Spleen (tissue), 11 donors: ENCODE data around the gene DNAAF5. TPM values are rescaled to one million over a fixed set of nuclear protein-coding genes. Genes with fewer than 3 reads are reported as not detected.

Experiments
- DNase-seq: peaks from one replicate; pipeline ENCODE4 v3.0.0-alpha.2; 2020
- H3K27ac ChIP-seq, 8 donors: fragments of 200-600 bp; sonication (generic) in 7 of 8; 1 replicate in 4 of 8; 2 replicates in 4 of 8; pipeline versions ENCODE4 v1.5.0 to v1.8.0; 2016 to 2021; ENCODE audit warnings: inconsistent platforms in 4 of 8, mild to moderate bottlenecking in 4 of 8, moderate library complexity in 1 of 8
- H3K27me3 ChIP-seq, 7 donors: fragments of 200-600 bp; sonication (generic) in 6 of 7; replicated peaks in 1 of 7; 1 replicate in 4 of 7; 2 replicates in 3 of 7; pipeline versions ENCODE4 v1.5.0 to v1.8.0; 2016 to 2021; ENCODE audit warnings: inconsistent platforms in 3 of 7, mild to moderate bottlenecking in 1 of 7
- H3K36me3 ChIP-seq, 6 donors: fragments of 200-600 bp; sonication (generic) in 5 of 6; 1 replicate in 4 of 6; 2 replicates in 2 of 6; pipeline versions ENCODE4 v1.5.0 to v1.8.0; 2016 to 2021; ENCODE audit warnings: inconsistent platforms in 2 of 6
- H3K4me1 ChIP-seq, 6 donors: fragments of 200-600 bp; sonication (generic) in 5 of 6; 1 replicate in 3 of 6; 2 replicates in 3 of 6; pipeline versions ENCODE4 v1.5.0 to v1.8.0; 2016 to 2021; ENCODE audit warnings: inconsistent platforms in 3 of 6
- H3K4me3 ChIP-seq, 8 donors: fragments of 200-600 bp; sonication (generic) in 7 of 8; 1 replicate in 4 of 8; 2 replicates in 4 of 8; pipeline versions ENCODE4 v1.5.0 to v1.8.0; 2016 to 2021; ENCODE audit warnings: inconsistent platforms in 4 of 8, mild to moderate bottlenecking in 4 of 8, moderate library complexity in 2 of 8
- H3K9me3 ChIP-seq, 8 donors: fragments of 200-600 bp; sonication (generic) in 7 of 8; 1 replicate in 4 of 8; 2 replicates in 4 of 8; pipeline versions ENCODE4 v1.5.0 to v1.8.0; 2016 to 2021; ENCODE audit warnings: inconsistent platforms in 4 of 8
- CTCF ChIP-seq, 11 experiments: fragments of 200-600 bp in 7 of 11; fragments of 450-650 bp in 4 of 11; sonication (generic) in 4 of 11; IDR thresholded peaks in 8 of 11; conservative IDR thresholded peaks in 3 of 11; 1 replicate in 7 of 11; 2 replicates in 4 of 11; pipeline versions ENCODE4 v1.4.0 to v1.8.0; 2016 to 2021; ENCODE audit warnings: antibody characterized with exemption in 11 of 11, inconsistent platforms in 4 of 11, mild to moderate bottlenecking in 1 of 11
- POLR2A ChIP-seq, 3 donors: fragments of 450-650 bp; IDR thresholded peaks; one replicate each; pipeline ENCODE4 v1.5.1; 2017; ENCODE audit warnings: antibody characterized with exemption in 3 of 3, mild to moderate bottlenecking in 1 of 3
- POLR2AphosphoS5 ChIP-seq, 3 donors: sonication (generic); formaldehyde crosslinking; IDR thresholded peaks; one replicate each; pipeline ENCODE4 v1.5.1; 2017; ENCODE audit warnings: antibody characterized with exemption in 3 of 3
- WGBS, 5 donors: extraction: QIAGEN DNeasy Blood & Tissue Kit in 3 of 5; methylation state at CpG; one replicate each; pipeline versions ENCODE4 v1.1.5 to v1.1.7; 2013 to 2018; 5-methylcytosine and 5-hydroxymethylcytosine counted together
- intact Hi-C: fragments of 100-400 bp; cut with DNase I; formaldehyde crosslinking; loops from one replicate; pipeline ENCODE4 v1.15.0; 2023; ENCODE audit warnings: low total_unique reads
- polyA plus RNA-seq, 3 donors: library from polyadenylated mRNA; stranded (reverse); fragments of 200-250 nt; gene quantifications; one replicate each; pipeline ENCODE4 v1.2.1, GENCODE V29; 2013
- total RNA-seq, 7 donors: library from RNA; depleted of rRNA in 3 of 7; stranded (reverse); fragments of >200 nt in 3 of 7; fragmentation: NEBNext Ultra II Directional in 4 of 7; extraction: Animal tissue kit (Norgen Biotek cat#: 25700) in 4 of 7; gene quantifications; one replicate each; pipeline versions ENCODE4 v1.1.0 to v1.2.1, GENCODE V29; 2016 to 2021
- donor health status: healthy with polysubstance abuse.
- donor health status: DM: no; HTN: no; CAD: no; lungs with moderate emphysema.
- donor health status: DM: no; HTN: no; CAD: no.
- donor health status: Bipolar disorder and iron deficiency.
- donor health status: healthy.
- donor health status: DM: no; HTN: no; CAD: no.
- donor health status: DM: yes; HTN: yes; CAD: no.

The DNAAF5 gene
- total and polyA plus RNA-seq, 10 donors, result 7.5 to 22.4 (median 18.1) TPM

GRCh38 chr7:762885-763284, 36.4 kb downstream of the DNAAF5 start:
- 60 to 87% (median 82%) methylated on average over 3 to 5 of the region's 5 CpGs for WGBS, 5 donors
- intact Hi-C loops, result no loop called here
- no peak overlapping the region for H3K27ac ChIP-seq

GRCh38 chr7:763762-764161, 37.3 kb downstream of the DNAAF5 start:
- intact Hi-C loops, result no loop called here
- no peaks in the 10 kb centered on the region for H3K4me1 ChIP-seq
- no peak overlapping the region for H3K27ac ChIP-seq
- 96 to 98% (median 97%) methylated on average over 16 to 19 of the region's 19 CpGs for WGBS, 5 donors
- H3K9me3 ChIP-seq, result no peaks in the 10 kb centered on the region
- no peak overlapping the region for H3K4me3 ChIP-seq
- DNase-seq, result no peak
- peaks cover 9 to 100% (median 53%) of the 10 kb centered on the region in 6 donors for H3K36me3 ChIP-seq
- TF ChIP-seq POLR2A (IDR thresholded peaks at IDR 0.05) (no peak), CTCF (IDR thresholded peaks at IDR 0.05 in 8 of 11, conservative IDR thresholded peaks at IDR 0.05 in 3 of 11) (no peak), POLR2AphosphoS5 (IDR thresholded peaks at IDR 0.05) (no peak)
- H3K27me3 ChIP-seq, result no peaks in the 10 kb centered on the region

More at GRCh38 chr7:762885-763284, 36.4 kb downstream of the DNAAF5 start:
- TF ChIP-seq POLR2AphosphoS5 (IDR thresholded peaks at IDR 0.05), result no peak
- H3K27me3 ChIP-seq, result no peaks in the 10 kb centered on the region
- H3K4me3 ChIP-seq, result no peak overlapping the region
- H3K9me3 ChIP-seq, result no peaks in the 10 kb centered on the region
- H3K4me1 ChIP-seq, result no peaks in the 10 kb centered on the region
- peaks cover 9 to 100% (median 60%) of the 10 kb centered on the region in 6 donors for H3K36me3 ChIP-seq
- DNase-seq, result no peak

- 95 to 99% (median 96%) methylated on average over 7 of the region's 7 CpGs for WGBS, 5 donors
- intact Hi-C loops, result no loop called here
- no peak for TF ChIP-seq POLR2A (IDR thresholded peaks at IDR 0.05)
- TF ChIP-seq POLR2AphosphoS5 (IDR thresholded peaks at IDR 0.05), result no peak
- no peak for TF ChIP-seq CTCF (IDR thresholded peaks at IDR 0.05 in 8 of 11, conservative IDR thresholded peaks at IDR 0.05 in 3 of 11)
- no peak overlapping the region for H3K27ac ChIP-seq
- no peak for DNase-seq
- H3K36me3 ChIP-seq, result peaks cover 9 to 95% (median 52%) of the 10 kb centered on the region in 6 donors
- H3K4me1 ChIP-seq, result peaks cover 0 to 4% (median 0%) of the 10 kb centered on the region in 6 donors
- H3K4me3 ChIP-seq, result no peak overlapping the region
- H3K27me3 ChIP-seq, result no peaks in the 10 kb centered on the region
- H3K9me3 ChIP-seq, result no peaks in the 10 kb centered on the region
Observed at GRCh38 chr7:765383-765782, 38.9 kb downstream of the DNAAF5 start.

- Histone ChIP-seq H3K27ac (no peak overlapping the region), H3K9me3 (no peaks in the 10 kb centered on the region), H3K36me3 (peaks cover 9 to 87% (median 41%) of the 10 kb centered on the region in 6 donors), H3K4me1 (peaks cover 0 to 24% (median 17%) of the 10 kb centered on the region in 6 donors), H3K4me3 (no peak overlapping the region), H3K27me3 (no peaks in the 10 kb centered on the region)
- TF ChIP-seq CTCF (IDR thresholded peaks at IDR 0.05 in 8 of 11, conservative IDR thresholded peaks at IDR 0.05 in 3 of 11), result no peak
- WGBS, 5 donors, result 77 to 93% (median 86%) methylated on average over 19 to 21 of the region's 21 CpGs
- no peak for DNase-seq
- intact Hi-C loops, result no loop called here
Observed at GRCh38 chr7:767580-767940, 41.1 kb downstream of the DNAAF5 start.
